ENCODE measurements around the gene GALNT7.

GALNT7 gene

GRCh38 chr4:173223743-173224142, 55.1 kb downstream of the GALNT7 start:
- peaks cover 0 to 18% (median 0%) of the 10 kb centered on the region in 10 experiments; a peak in 5 of 20 replicates for H3K4me1 ChIP-seq
- H3K4me2 ChIP-seq = no peak overlapping the region
- H3K36me3 ChIP-seq = peaks cover 0 to 49% (median 27%) of the 10 kb centered on the region in 11 experiments; a peak in 18 of 22 replicates
- TF ChIP-seq Cebpa-rat (IDR thresholded peaks at IDR 0.05) = no peak
- H3K9ac ChIP-seq = no peak overlapping the region
- H3K9me3 ChIP-seq (replicated peaks in 1 of 11) = peaks cover 6 to 20% (median 8%) of the 10 kb centered on the region in 11 experiments; a peak in 15 of 22 replicates
- no peak overlapping the region for H3K4me3 ChIP-seq
- H4K20me1 ChIP-seq = peaks cover 0 to 92% (median 62%) of the 10 kb centered on the region in 11 experiments; a peak in 14 of 22 replicates
- no peak overlapping the region for H3K27ac ChIP-seq
- no peaks in the 10 kb centered on the region for H3K27me3 ChIP-seq

- Histone ChIP-seq H3K4me2 (no peak overlapping the region), H3K4me1 (peaks cover 17 to 42% (median 21%) of the 10 kb centered on the region in 10 experiments), H3K9ac (no peak overlapping the region), H3K27me3 (no peaks in the 10 kb centered on the region), H3K36me3 (peaks cover 0 to 53% (median 27%) of the 10 kb centered on the region in 11 experiments; a peak in 18 of 22 replicates), H3K4me3 (no peak overlapping the region), H4K20me1 (peaks cover 0 to 97% (median 62%) of the 10 kb centered on the region in 11 experiments; a peak in 15 of 22 replicates), H3K9me3 (replicated peaks in 1 of 11) (peaks cover 0 to 6% (median 0%) of the 10 kb centered on the region in 11 experiments; a peak in 2 of 22 replicates), H3K27ac (no peak overlapping the region)
- no peak for TF ChIP-seq Cebpa-rat (IDR thresholded peaks at IDR 0.05)
Observed at GRCh38 chr4:173226401-173226888, 57.8 kb downstream of the GALNT7 start.

- H3K36me3 ChIP-seq = peaks cover 3 to 54% (median 33%) of the 10 kb centered on the region in 11 experiments; a peak in 20 of 22 replicates
- H3K4me3 ChIP-seq = no peak overlapping the region
- H3K9me3 ChIP-seq (replicated peaks in 1 of 11) = peaks cover 0 to 12% (median 6%) of the 10 kb centered on the region in 11 experiments; a peak in 13 of 22 replicates
- H3K9ac ChIP-seq = no peak overlapping the region
- no peaks in the 10 kb centered on the region for H3K27me3 ChIP-seq
- H3K4me1 ChIP-seq = peaks cover 21 to 51% (median 27%) of the 10 kb centered on the region in 10 experiments
- H4K20me1 ChIP-seq = peaks cover 0 to 97% (median 49%) of the 10 kb centered on the region in 11 experiments; a peak in 14 of 22 replicates
- no peak overlapping the region for H3K27ac ChIP-seq
- peak overlapping the region in 2 of 11 experiments; percentile 50 to 59; a peak in 4 of 22 replicates for H3K4me2 ChIP-seq
- TF ChIP-seq Cebpa-rat (IDR thresholded peaks at IDR 0.05) = no peak
Observed at GRCh38 chr4:173227756-173228155, 59.1 kb downstream of the GALNT7 start.

- Histone ChIP-seq H3K9ac (no peak overlapping the region), H3K4me3 (no peak overlapping the region), H3K27me3 (no peaks in the 10 kb centered on the region), H3K9me3 (replicated peaks in 1 of 11) (peaks cover 0 to 26% (median 19%) of the 10 kb centered on the region in 11 experiments; a peak in 15 of 22 replicates), H3K4me1 (peaks cover 21 to 51% (median 27%) of the 10 kb centered on the region in 10 experiments), H3K27ac (peak overlapping the region in 2 of 11 experiments; percentile 8 to 28; a peak in 1 of 22 replicates), H3K4me2 (peak overlapping the region; percentile 6 to 60 (median 44); a peak in 17 of 22 replicates), H3K36me3 (peaks cover 15 to 65% (median 48%) of the 10 kb centered on the region in 11 experiments; a peak in 21 of 22 replicates), H4K20me1 (peaks cover 0 to 97% (median 39%) of the 10 kb centered on the region in 11 experiments; a peak in 14 of 22 replicates)
- no peak for TF ChIP-seq Cebpa-rat (IDR thresholded peaks at IDR 0.05)
Observed at GRCh38 chr4:173230062-173230461, 61.5 kb downstream of the GALNT7 start.

- Histone ChIP-seq H3K9ac (0 out of 22 replicates have a peak overlapping the region, but pooled peaks of 1 of the 11 experiments have one; percentile 13), H3K4me2 (peak overlapping the region in 6 of 11 experiments; percentile 1 to 55 (median 22); a peak in 4 of 22 replicates), H3K4me1 (peaks cover 27 to 51% (median 34%) of the 10 kb centered on the region in 10 experiments), H3K36me3 (peaks cover 18 to 60% (median 38%) of the 10 kb centered on the region in 11 experiments; a peak in 21 of 22 replicates), H3K4me3 (no peak overlapping the region), H3K9me3 (replicated peaks in 1 of 11) (peaks cover 0 to 28% (median 19%) of the 10 kb centered on the region in 11 experiments; a peak in 15 of 22 replicates), H3K27ac (peak overlapping the region in 1 of 11 experiments; percentile 34; a peak in 2 of 22 replicates), H3K27me3 (no peaks in the 10 kb centered on the region), H4K20me1 (peaks cover 0 to 97% (median 41%) of the 10 kb centered on the region in 11 experiments; a peak in 15 of 22 replicates)
- TF ChIP-seq Cebpa-rat (IDR thresholded peaks at IDR 0.05) = no peak
Observed at GRCh38 chr4:173231916-173232315, 63.3 kb downstream of the GALNT7 start.

GRCh38 chr4:173233857-173234256, 65.2 kb downstream of the GALNT7 start:
- no peak for TF ChIP-seq Cebpa-rat (IDR thresholded peaks at IDR 0.05)

GRCh38 chr4:173235050-173235449, 66.4 kb downstream of the GALNT7 start:
- no peak overlapping the region for H3K9ac ChIP-seq
- no peak overlapping the region for H3K27ac ChIP-seq
- no peak for TF ChIP-seq Cebpa-rat (IDR thresholded peaks at IDR 0.05)
- H3K4me1 ChIP-seq = peaks cover 15 to 40% (median 32%) of the 10 kb centered on the region in 10 experiments
- peaks cover 0 to 90% (median 43%) of the 10 kb centered on the region in 11 experiments; a peak in 16 of 22 replicates for H4K20me1 ChIP-seq
- H3K4me2 ChIP-seq = no peak overlapping the region
- no peak overlapping the region for H3K4me3 ChIP-seq
- peaks cover 0 to 28% (median 19%) of the 10 kb centered on the region in 11 experiments; a peak in 15 of 22 replicates for H3K9me3 ChIP-seq (replicated peaks in 1 of 11)
- peaks cover 18 to 55% (median 42%) of the 10 kb centered on the region in 11 experiments; a peak in 21 of 22 replicates for H3K36me3 ChIP-seq
- no peaks in the 10 kb centered on the region for H3K27me3 ChIP-seq

More at GRCh38 chr4:173233857-173234256, 65.2 kb downstream of the GALNT7 start:
- Histone ChIP-seq H3K27ac (no peak overlapping the region), H3K4me1 (peaks cover 24 to 47% (median 40%) of the 10 kb centered on the region in 10 experiments), H3K9me3 (replicated peaks in 1 of 11) (peaks cover 0 to 28% (median 19%) of the 10 kb centered on the region in 11 experiments; a peak in 15 of 22 replicates), H4K20me1 (peaks cover 0 to 91% (median 48%) of the 10 kb centered on the region in 11 experiments; a peak in 16 of 22 replicates), H3K4me2 (no peak overlapping the region), H3K4me3 (no peak overlapping the region), H3K27me3 (no peaks in the 10 kb centered on the region), H3K9ac (no peak overlapping the region), H3K36me3 (peaks cover 18 to 49% (median 35%) of the 10 kb centered on the region in 11 experiments; a peak in 21 of 22 replicates)

- no peak for TF ChIP-seq Cebpa-rat (IDR thresholded peaks at IDR 0.05)
- peaks cover 0 to 28% (median 19%) of the 10 kb centered on the region in 11 experiments; a peak in 15 of 22 replicates for H3K9me3 ChIP-seq (replicated peaks in 1 of 11)
- no peaks in the 10 kb centered on the region for H3K27me3 ChIP-seq
- H3K9ac ChIP-seq = no peak overlapping the region
- peak overlapping the region in 5 of 11 experiments; percentile 1 to 20 (median 18); a peak in 2 of 22 replicates for H3K4me2 ChIP-seq
- H3K27ac ChIP-seq = peak overlapping the region in 1 of 11 experiments; percentile 26; a peak in 2 of 22 replicates
- H3K4me1 ChIP-seq = peaks cover 7 to 28% (median 23%) of the 10 kb centered on the region in 10 experiments; a peak in 19 of 20 replicates
- H3K4me3 ChIP-seq = no peak overlapping the region
- H3K36me3 ChIP-seq = peaks cover 18 to 65% (median 42%) of the 10 kb centered on the region in 11 experiments; a peak in 21 of 22 replicates
- peaks cover 0 to 92% (median 40%) of the 10 kb centered on the region in 11 experiments; a peak in 16 of 22 replicates for H4K20me1 ChIP-seq
Observed at GRCh38 chr4:173236301-173236700, 67.7 kb downstream of the GALNT7 start.
